ENCODE results near the gene PCGF3. TPM values are rescaled to one million over a fixed set of nuclear protein-coding genes. Genes with fewer than 3 reads are reported as not detected.
"Not testable (repeated sequence)": the region's sequence is repeated elsewhere in the genome, so short reads cannot be mapped to it uniquely, and the experiment has no call there.

The PCGF3 gene
- total RNA-seq, 1 donor from 2014 or later, result 63.3 TPM

GRCh38 chr4:668219-668618 is 37.4 kb upstream of the PCGF3 start:
- not testable (repeated sequence) for DNase-seq (ENCODE audit: low spot score)

DNA sequence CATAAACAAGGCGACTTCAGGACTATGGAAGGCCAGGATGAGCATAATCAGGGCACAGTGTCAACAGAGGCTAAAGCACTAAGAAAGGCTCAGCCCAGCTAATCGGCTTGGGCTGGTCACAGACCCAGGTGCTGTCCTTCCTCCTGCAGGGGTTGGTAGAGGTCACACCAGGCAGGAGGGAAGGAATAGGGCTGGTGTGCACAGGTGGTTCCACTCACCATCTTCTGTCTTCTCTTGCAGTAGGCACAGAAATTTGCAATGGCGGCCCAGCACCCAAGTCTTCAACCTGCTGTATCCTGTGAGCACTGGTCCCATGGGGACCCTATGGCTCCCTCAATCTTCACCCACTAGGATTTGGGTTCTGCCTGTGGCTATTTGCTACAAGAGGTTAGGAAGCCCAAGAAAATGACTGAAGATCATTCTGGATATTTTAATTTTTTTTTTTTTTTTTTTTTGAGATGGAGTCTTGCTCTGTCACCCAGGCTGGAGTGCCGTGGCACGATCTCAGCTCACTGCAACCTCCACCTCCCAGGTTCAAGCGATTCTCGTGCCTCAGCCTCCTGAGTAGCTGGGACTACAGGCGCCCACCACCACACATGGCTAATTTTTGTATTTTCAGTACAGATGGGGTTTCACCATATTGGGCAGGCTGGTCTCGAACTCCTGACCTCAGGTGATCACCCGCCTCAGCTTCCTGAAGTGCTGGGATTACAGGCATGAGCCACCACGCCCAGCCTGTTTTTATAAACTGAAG is 35.6 kb upstream of the PCGF3 start:
- not testable (repeated sequence) for DNase-seq (ENCODE audit: low spot score)

- no peak for DNase-seq (ENCODE audit: low spot score)
Observed at GRCh38 chr4:671769-672168, 33.9 kb upstream of the PCGF3 start.

DNA sequence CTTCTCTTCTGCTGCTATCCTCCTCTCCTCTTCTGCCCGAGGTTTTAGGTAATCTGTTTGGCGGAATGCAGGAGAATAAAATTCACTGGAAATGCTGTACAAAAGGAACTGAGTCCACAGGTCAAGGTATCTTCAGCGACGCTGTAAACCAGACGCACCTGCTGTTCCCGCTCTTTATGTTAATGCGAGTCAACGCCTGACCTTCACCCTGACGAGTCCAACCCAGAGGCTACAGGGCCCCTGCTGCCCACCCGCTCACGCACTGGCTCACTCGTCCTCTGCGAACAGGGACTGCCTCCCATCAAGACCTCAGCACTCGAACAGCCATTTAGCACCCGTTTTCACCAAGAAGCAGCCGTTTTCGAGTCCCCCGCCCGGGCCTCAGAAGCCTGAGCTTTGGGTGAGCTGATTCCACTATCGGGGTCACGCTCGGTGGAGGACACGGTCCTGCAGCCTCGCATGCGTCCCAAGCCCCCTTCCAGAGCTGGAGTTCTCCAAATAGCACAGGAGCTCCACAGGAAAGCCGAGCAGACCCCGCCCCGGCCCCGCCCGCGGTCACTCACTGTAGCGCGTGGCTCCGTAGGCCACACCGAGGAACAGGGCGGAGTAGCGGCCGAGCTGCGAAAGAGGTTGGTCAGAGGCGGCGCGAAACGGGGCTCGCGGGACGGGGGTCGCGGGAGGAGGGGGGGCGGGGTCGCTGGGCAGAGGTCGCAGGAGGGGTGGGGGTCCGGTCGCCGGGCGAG is 32.1 kb upstream of the PCGF3 start:
- peak; percentile 62 for DNase-seq (ENCODE audit: low spot score)

DNA sequence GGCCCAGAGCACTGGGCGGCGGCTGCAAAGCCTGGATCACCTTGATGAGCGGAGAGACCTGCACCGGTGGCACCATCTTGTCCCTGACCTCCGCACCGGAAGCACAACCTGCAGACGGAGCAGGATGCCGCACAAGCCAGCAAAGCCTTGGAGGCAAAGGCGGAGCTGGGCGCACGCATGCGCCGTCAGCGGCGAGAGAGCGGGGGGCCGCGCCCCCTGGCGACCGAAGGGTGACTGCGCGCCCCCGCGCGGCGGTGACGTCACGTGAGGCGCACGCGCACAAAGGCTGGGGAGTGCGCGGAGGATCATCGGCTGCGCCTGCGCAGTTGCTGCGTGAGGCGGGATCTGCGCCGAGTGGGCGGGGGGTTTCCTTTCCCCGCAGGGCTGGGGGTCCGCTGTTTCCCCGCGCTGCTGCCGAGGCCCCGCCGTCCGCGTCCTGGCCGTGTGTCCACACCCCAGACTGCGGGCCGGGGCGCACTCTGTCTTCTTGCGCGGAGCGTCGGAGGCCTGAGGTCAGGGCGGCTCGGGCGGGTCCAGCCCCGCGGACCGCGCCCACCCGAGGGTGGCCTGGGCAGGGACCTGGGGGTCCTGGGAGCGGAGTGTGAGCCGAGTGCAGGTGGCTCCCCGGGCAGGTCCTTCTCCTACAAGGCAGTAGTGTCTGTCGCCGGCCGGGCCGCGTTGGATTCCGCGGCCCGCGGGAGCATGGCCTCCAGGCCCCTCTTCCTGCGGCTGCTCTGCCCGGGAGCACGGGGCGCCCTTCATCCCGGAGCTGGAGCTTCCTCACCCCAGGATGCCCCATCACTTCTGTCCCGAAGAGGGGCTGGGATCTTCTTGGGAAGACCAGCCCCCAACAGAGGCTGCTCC is 31.2 kb upstream of the PCGF3 start, which contains the start of the genes ATP5ME and MYL5:
Gene ATP5ME (minus strand): TSS at position 105 of the 864 bp plus-strand sequence. CDS start 29 bp downstream, at position 76.
Gene MYL5 (plus strand): TSS at position 371 of the 864 bp plus-strand sequence. CDS start 3,485 bp downstream, outside the sequence.
- DNase-seq (ENCODE audit: low spot score), result peak; percentile 97

GRCh38 chr4:675036-675882 is 30.4 kb upstream of the PCGF3 start:
- peak; percentile 51 for DNase-seq (ENCODE audit: low spot score)

- DNase-seq (ENCODE audit: low spot score), result no peak
Observed at GRCh38 chr4:675980-676870, 29.4 kb upstream of the PCGF3 start.

- no peak for DNase-seq (ENCODE audit: low spot score)
Observed at GRCh38 chr4:676871-677235, 28.8 kb upstream of the PCGF3 start.

- DNase-seq (ENCODE audit: low spot score), result peak; percentile 78
Observed at GRCh38 chr4:677431-678293, 28.0 kb upstream of the PCGF3 start.

- peak; percentile 44 for DNase-seq (ENCODE audit: low spot score)
Observed at GRCh38 chr4:678331-679103, 27.1 kb upstream of the PCGF3 start.

DNA sequence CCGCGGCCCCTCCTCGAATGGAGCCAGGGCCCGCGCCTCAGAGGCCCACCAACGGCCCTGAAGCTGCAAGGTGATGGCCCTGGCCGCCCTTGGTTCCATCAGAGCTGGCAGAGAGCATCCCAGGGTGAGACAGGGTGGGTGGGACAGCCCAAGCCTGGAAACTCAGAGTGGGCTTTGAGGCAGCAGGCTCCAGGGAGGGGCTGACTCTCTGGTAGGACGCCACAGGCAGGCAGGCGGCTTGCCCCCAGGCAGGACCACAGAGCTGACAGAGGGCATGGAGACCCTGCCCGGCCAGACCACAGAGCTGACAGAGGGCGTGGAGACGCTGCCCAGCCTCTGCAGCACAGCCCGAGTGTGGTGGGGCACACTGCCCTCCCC is 26.5 kb upstream of the PCGF3 start:
- peak; percentile 46 for DNase-seq (ENCODE audit: low spot score)

GRCh38 chr4:679629-680028 is 26.0 kb upstream of the PCGF3 start:
- no peak for DNase-seq (ENCODE audit: low spot score)

- DNase-seq (ENCODE audit: low spot score), result peak; percentile 45
Observed at GRCh38 chr4:680091-680490, 25.5 kb upstream of the PCGF3 start.

DNA sequence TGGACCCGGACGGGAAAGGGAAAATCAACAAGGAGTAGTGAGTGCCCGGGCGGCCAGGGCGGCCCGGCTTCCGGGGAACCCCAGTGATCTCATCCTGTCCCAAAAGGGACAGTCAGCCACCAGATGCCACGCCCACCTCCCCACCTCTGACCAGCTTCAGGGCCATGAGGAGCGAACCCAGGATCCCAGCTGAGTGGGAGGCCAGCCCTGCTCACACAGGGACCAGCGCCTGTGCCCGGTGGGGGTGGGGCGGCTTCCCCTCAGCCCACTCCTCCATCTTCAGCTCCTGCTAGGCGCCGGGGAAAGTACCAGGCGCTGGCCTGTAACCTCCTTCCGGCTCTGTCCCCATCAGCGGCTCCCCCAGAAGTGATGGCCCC is 25.1 kb upstream of the PCGF3 start:
- DNase-seq (ENCODE audit: low spot score), result peak; percentile 68

DNA sequence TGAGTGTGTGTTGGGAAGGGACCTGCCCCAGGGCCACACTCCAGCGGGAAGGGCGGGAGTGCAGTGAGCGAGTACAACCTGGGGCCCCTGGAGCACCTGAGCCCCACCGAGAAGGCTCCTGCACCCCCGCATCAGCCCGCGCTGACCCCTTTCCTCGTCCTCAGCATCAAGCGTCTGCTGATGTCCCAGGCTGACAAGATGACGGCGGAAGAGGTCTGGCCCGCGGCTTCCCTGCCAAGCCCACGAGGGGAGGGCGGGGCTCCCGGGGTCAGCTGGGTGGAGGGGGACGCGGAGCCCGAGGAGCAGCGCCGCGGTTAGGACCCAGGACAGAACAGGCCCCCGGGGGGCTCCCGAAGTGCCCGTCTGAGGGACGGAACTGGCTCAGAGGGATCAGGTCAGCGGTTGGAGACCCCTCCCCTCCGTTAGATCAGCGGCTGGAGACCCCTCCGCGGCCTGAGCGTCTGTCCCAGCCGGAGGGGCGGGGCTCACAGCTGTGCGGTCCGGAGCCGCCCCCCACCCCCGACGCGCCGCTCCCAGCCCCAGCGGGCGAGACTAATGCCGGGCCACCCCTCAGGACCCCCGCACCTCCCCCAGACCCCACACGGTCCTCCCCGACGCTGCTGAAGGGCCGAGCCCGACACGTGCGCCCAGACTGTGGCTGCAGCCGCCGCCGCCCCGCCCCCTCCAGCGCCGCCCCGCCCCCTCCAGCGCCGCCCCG is 24.5 kb upstream of the PCGF3 start:
- peak; percentile 74 for DNase-seq (ENCODE audit: low spot score)

- DNase-seq (ENCODE audit: low spot score), result peak; percentile 70
Observed at GRCh38 chr4:681736-682451, 23.7 kb upstream of the PCGF3 start.

Measured in ureter (tissue), 1 donor.